ENCODE results near the gene CTNNA2. TPM values are rescaled to one million over a fixed set of nuclear protein-coding genes. Genes with fewer than 3 reads are reported as not detected.
"Not testable (repeated sequence)": the region's sequence is repeated elsewhere in the genome, so short reads cannot be mapped to it uniquely, and the experiment has no call there.

CTNNA2 gene
- total RNA-seq, 4 donors from 2014 or later: 0.88 to 14.9 (median 2.3) TPM; not detected in 1

- Histone ChIP-seq H3K27me3 (no peaks in the 10 kb centered on the region), H3K36me3 (no peaks in the 10 kb centered on the region), H3K4me3 (no peak overlapping the region), H3K9me3 (no peaks in the 10 kb centered on the region), H3K4me1 (no peaks in the 10 kb centered on the region), H3K27ac (no peak overlapping the region)
- intact Hi-C loops (cut with DNase I; ENCODE audit: low total_unique reads): no loop called here
- DNase-seq: no peak
- TF ChIP-seq CTCF (IDR thresholded peaks at IDR 0.05) (no peak), POLR2A (IDR thresholded peaks at IDR 0.05) (no peak)
These were observed 628.3 kb downstream of the CTNNA2 start for GRCh38 chr2:80141007-80141726.

GRCh38 chr2:80145499-80145898, 632.6 kb downstream of the CTNNA2 start:
- no peak for DNase-seq
- TF ChIP-seq CTCF (IDR thresholded peaks at IDR 0.05) (no peak), POLR2A (IDR thresholded peaks at IDR 0.05) (no peak)
- H3K27ac ChIP-seq: no peak overlapping the region
- H3K36me3 ChIP-seq: no peaks in the 10 kb centered on the region
- no peaks in the 10 kb centered on the region for H3K27me3 ChIP-seq
- H3K4me1 ChIP-seq: no peaks in the 10 kb centered on the region
- no peaks in the 10 kb centered on the region for H3K9me3 ChIP-seq
- no peak overlapping the region for H3K4me3 ChIP-seq
- intact Hi-C loops (cut with DNase I; ENCODE audit: low total_unique reads): no loop called here

GRCh38 chr2:80146757-80147156, 633.9 kb downstream of the CTNNA2 start:
- H3K4me1 ChIP-seq; DNase-seq; H3K27ac ChIP-seq; intact Hi-C loops (cut with DNase I; ENCODE audit: low total_unique reads); H3K36me3 ChIP-seq; H3K9me3 ChIP-seq; H3K27me3 ChIP-seq; H3K4me3 ChIP-seq: not testable (repeated sequence)

- no peak for DNase-seq
- Histone ChIP-seq H3K4me3 (no peak overlapping the region), H3K9me3 (no peaks in the 10 kb centered on the region), H3K36me3 (no peaks in the 10 kb centered on the region), H3K27ac (no peak overlapping the region), H3K27me3 (no peaks in the 10 kb centered on the region), H3K4me1 (no peaks in the 10 kb centered on the region)
- intact Hi-C loops (cut with DNase I; ENCODE audit: low total_unique reads): no loop called here
- no peak for TF ChIP-seq POLR2A (IDR thresholded peaks at IDR 0.05)
- no peak for TF ChIP-seq CTCF (IDR thresholded peaks at IDR 0.05)
These were observed 634.8 kb downstream of the CTNNA2 start for GRCh38 chr2:80147690-80148089.

GRCh38 chr2:80148906-80149305, 636.1 kb downstream of the CTNNA2 start:
- H3K4me3 ChIP-seq: no peak overlapping the region
- no peaks in the 10 kb centered on the region for H3K4me1 ChIP-seq
- no peaks in the 10 kb centered on the region for H3K27me3 ChIP-seq
- no peaks in the 10 kb centered on the region for H3K9me3 ChIP-seq
- H3K27ac ChIP-seq: no peak overlapping the region
- no peak for DNase-seq
- intact Hi-C loops (cut with DNase I; ENCODE audit: low total_unique reads): no loop called here
- no peak for TF ChIP-seq CTCF (IDR thresholded peaks at IDR 0.05)
- no peak for TF ChIP-seq POLR2A (IDR thresholded peaks at IDR 0.05)
- H3K36me3 ChIP-seq: no peaks in the 10 kb centered on the region

- intact Hi-C loops (cut with DNase I; ENCODE audit: low total_unique reads): no loop called here
- Histone ChIP-seq H3K9me3 (no peaks in the 10 kb centered on the region), H3K27me3 (no peaks in the 10 kb centered on the region), H3K36me3 (no peaks in the 10 kb centered on the region), H3K4me1 (no peaks in the 10 kb centered on the region), H3K27ac (no peak overlapping the region), H3K4me3 (no peak overlapping the region)
- no peak for DNase-seq
- TF ChIP-seq POLR2A (IDR thresholded peaks at IDR 0.05) (no peak), CTCF (IDR thresholded peaks at IDR 0.05) (no peak)
These were observed 637.1 kb downstream of the CTNNA2 start for GRCh38 chr2:80149991-80150390.

Measured in uterus (tissue), 4 donors.